ENCODE data around the gene ITGAX.

The ITGAX gene

GRCh38 chr16:31363721-31364120 is 8.7 kb downstream of the ITGAX start:
- TF ChIP-seq POLR2AphosphoS5 (IDR thresholded peaks at IDR 0.05; ENCODE audit: low read depth, low read length) (no peak), POLR2A (IDR thresholded peaks at IDR 0.05; ENCODE audit: low read depth, low read length) (no peak), TAF1 (IDR thresholded peaks at IDR 0.05; ENCODE audit: borderline replicate concordance, low read depth, low read length) (no peak)
- FAIRE-seq, result no peak
- no peak for DNase-seq (ENCODE audit: insufficient read length)

GRCh38 chr16:31364421-31364820 is 9.4 kb downstream of the ITGAX start:
- no peak for DNase-seq (ENCODE audit: insufficient read length)
- no peak for TF ChIP-seq POLR2AphosphoS5 (IDR thresholded peaks at IDR 0.05; ENCODE audit: low read depth, low read length)
- no peak for TF ChIP-seq TAF1 (IDR thresholded peaks at IDR 0.05; ENCODE audit: borderline replicate concordance, low read depth, low read length)
- TF ChIP-seq POLR2A (IDR thresholded peaks at IDR 0.05; ENCODE audit: low read depth, low read length), result no peak
- FAIRE-seq, result no peak

- FAIRE-seq (peak; percentile 30), DNase-seq (ENCODE audit: insufficient read length) (no peak)
- TF ChIP-seq POLR2AphosphoS5 (IDR thresholded peaks at IDR 0.05; ENCODE audit: low read depth, low read length) (no peak), POLR2A (IDR thresholded peaks at IDR 0.05; ENCODE audit: low read depth, low read length) (no peak), TAF1 (IDR thresholded peaks at IDR 0.05; ENCODE audit: borderline replicate concordance, low read depth, low read length) (no peak)
These were observed 10.3 kb downstream of the ITGAX start for GRCh38 chr16:31365131-31365865.

- TF ChIP-seq POLR2AphosphoS5 (IDR thresholded peaks at IDR 0.05; ENCODE audit: low read depth, low read length) (no peak), POLR2A (IDR thresholded peaks at IDR 0.05; ENCODE audit: low read depth, low read length) (no peak), TAF1 (IDR thresholded peaks at IDR 0.05; ENCODE audit: borderline replicate concordance, low read depth, low read length) (no peak)
- FAIRE-seq (no peak), DNase-seq (ENCODE audit: insufficient read length) (no peak)
These were observed 12.9 kb downstream of the ITGAX start for GRCh38 chr16:31367853-31368252.

GRCh38 chr16:31371008-31371407 is 16.0 kb downstream of the ITGAX start:
- TF ChIP-seq TAF1 (IDR thresholded peaks at IDR 0.05; ENCODE audit: borderline replicate concordance, low read depth, low read length) (no peak), POLR2AphosphoS5 (IDR thresholded peaks at IDR 0.05; ENCODE audit: low read depth, low read length) (no peak), POLR2A (IDR thresholded peaks at IDR 0.05; ENCODE audit: low read depth, low read length) (no peak)
- DNase-seq (ENCODE audit: insufficient read length) (no peak), FAIRE-seq (no peak)

GRCh38 chr16:31371619-31372484 is 16.9 kb downstream of the ITGAX start:
- no peak for FAIRE-seq
- no peak for DNase-seq (ENCODE audit: insufficient read length)
- TF ChIP-seq POLR2AphosphoS5 (IDR thresholded peaks at IDR 0.05; ENCODE audit: low read depth, low read length) (no peak), TAF1 (IDR thresholded peaks at IDR 0.05; ENCODE audit: borderline replicate concordance, low read depth, low read length) (no peak), POLR2A (IDR thresholded peaks at IDR 0.05; ENCODE audit: low read depth, low read length) (no peak)

GRCh38 chr16:31373235-31373634 is 18.3 kb downstream of the ITGAX start:
- TF ChIP-seq TAF1 (IDR thresholded peaks at IDR 0.05; ENCODE audit: borderline replicate concordance, low read depth, low read length) (no peak), POLR2AphosphoS5 (IDR thresholded peaks at IDR 0.05; ENCODE audit: low read depth, low read length) (no peak), POLR2A (IDR thresholded peaks at IDR 0.05; ENCODE audit: low read depth, low read length) (no peak)
- no peak for DNase-seq (ENCODE audit: insufficient read length)
- FAIRE-seq, result no peak

GRCh38 chr16:31375231-31375630 is 20.3 kb downstream of the ITGAX start:
- FAIRE-seq (no peak), DNase-seq (ENCODE audit: insufficient read length) (no peak)
- TF ChIP-seq POLR2AphosphoS5 (IDR thresholded peaks at IDR 0.05; ENCODE audit: low read depth, low read length) (no peak), POLR2A (IDR thresholded peaks at IDR 0.05; ENCODE audit: low read depth, low read length) (no peak), TAF1 (IDR thresholded peaks at IDR 0.05; ENCODE audit: borderline replicate concordance, low read depth, low read length) (no peak)

GRCh38 chr16:31376705-31377104 is 21.7 kb downstream of the ITGAX start:
- DNase-seq (ENCODE audit: insufficient read length), result no peak
- FAIRE-seq, result no peak
- no peak for TF ChIP-seq TAF1 (IDR thresholded peaks at IDR 0.05; ENCODE audit: borderline replicate concordance, low read depth, low read length)

- TF ChIP-seq TAF1 (IDR thresholded peaks at IDR 0.05; ENCODE audit: borderline replicate concordance, low read depth, low read length), result no peak
- no peak for TF ChIP-seq POLR2AphosphoS5 (IDR thresholded peaks at IDR 0.05; ENCODE audit: low read depth, low read length)
- no peak for TF ChIP-seq POLR2A (IDR thresholded peaks at IDR 0.05; ENCODE audit: low read depth, low read length)
- no peak for DNase-seq (ENCODE audit: insufficient read length)
- FAIRE-seq, result no peak
These were observed 22.4 kb downstream of the ITGAX start for GRCh38 chr16:31377210-31377903.

GRCh38 chr16:31380201-31380600 is 25.2 kb downstream of the ITGAX start:
- FAIRE-seq, result no peak
- TF ChIP-seq POLR2AphosphoS5 (IDR thresholded peaks at IDR 0.05; ENCODE audit: low read depth, low read length) (no peak), POLR2A (IDR thresholded peaks at IDR 0.05; ENCODE audit: low read depth, low read length) (no peak), TAF1 (IDR thresholded peaks at IDR 0.05; ENCODE audit: borderline replicate concordance, low read depth, low read length) (no peak)
- no peak for DNase-seq (ENCODE audit: insufficient read length)

Data from GM12892 (cell line).